Epidermal melanocyte (primary cell): ENCODE results near the gene RPL23.
A peak's percentile ranks its signal among the peaks of the same experiment; 100 is the strongest.

Source experiments
- DNase-seq: peaks from one replicate; pipeline ENCODE4 v3.0.0; 2011; ENCODE audit warnings: low spot score; ENCODE audit not compliant: insufficient read length

Gene RPL23

DNA sequence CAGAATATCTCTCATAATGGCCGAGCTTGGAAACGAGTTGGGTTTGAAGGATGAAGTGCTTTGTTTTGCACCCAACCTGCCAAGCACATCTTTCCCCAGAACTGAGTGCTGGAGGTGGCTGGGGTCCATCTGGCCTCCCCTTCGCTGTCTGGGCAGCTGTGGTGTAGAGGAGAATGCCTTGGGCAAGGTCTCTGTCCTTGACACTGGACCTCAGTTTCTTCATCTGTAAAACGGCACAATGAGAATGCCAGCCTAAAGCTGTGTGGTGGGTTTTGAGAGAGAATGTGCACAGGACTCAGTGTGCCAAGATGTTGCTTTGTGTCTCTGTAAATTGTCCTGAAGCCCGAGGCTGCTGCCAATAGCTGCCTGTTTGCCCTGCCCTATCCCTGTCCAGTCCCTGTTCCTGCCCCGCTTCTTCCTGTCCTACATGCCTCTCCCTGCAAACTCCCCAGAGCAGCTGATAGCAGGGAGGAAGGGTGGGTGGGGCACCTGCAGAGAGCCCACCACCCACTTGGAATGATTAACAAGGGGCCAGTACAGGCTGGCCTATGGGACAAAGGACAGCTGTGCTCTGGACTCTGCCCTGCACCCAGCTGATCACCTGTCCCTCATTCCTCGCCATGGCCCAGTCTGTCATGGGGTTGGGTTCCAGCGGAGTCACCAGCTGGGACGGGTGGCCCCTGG lies 31.7 kb upstream of the RPL23 start:
- no peak for DNase-seq

DNA sequence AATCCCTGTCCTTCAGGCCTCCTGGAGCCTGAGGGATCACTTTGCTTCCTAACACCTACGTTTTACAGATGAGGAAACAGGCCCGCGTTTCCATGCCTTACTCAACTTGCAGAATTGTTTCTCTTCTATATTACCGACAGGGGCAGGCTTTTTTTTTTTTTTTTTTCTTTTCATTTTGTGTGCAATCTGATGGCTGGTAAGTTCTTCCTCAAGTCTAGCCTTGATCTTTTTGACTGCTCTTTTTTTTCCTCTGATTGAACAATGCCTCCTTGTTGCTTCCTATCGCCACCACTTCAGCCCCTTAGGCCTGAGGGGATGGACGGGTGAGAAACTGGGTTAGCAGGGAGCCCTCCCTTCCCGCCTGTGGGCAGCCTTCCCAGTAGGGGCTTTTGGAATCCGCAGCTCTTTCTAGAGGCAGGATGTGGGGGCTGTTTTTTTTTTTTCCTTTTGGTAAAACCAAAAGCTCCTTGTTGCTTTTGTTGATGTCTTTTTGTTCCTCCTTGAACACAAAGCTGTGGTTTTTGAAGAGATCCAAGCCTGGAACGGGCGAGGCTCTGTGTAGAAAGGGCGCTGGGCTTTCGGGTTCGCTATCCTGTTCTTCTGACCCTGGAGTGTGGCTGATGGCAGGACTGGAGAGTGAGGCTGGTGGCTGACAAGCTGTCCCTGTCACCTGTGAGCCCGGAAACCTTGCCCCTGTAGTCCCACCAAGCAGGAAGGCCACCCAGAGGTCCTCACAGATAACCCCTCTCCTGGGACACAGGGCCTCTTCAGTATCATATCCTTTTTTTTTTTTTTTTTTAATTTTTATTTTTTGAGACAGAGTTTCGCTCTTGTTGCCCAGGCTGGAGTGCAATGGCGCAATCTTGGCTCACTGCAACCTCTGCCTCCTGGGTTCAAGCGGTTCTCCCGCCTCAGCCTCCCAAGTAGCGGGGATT lies 30.3 kb upstream of the RPL23 start:
- peak; percentile 67 for DNase-seq

GRCh38 chr17:38882870-38883269 lies 29.3 kb upstream of the RPL23 start:
- DNase-seq: no peak

DNA sequence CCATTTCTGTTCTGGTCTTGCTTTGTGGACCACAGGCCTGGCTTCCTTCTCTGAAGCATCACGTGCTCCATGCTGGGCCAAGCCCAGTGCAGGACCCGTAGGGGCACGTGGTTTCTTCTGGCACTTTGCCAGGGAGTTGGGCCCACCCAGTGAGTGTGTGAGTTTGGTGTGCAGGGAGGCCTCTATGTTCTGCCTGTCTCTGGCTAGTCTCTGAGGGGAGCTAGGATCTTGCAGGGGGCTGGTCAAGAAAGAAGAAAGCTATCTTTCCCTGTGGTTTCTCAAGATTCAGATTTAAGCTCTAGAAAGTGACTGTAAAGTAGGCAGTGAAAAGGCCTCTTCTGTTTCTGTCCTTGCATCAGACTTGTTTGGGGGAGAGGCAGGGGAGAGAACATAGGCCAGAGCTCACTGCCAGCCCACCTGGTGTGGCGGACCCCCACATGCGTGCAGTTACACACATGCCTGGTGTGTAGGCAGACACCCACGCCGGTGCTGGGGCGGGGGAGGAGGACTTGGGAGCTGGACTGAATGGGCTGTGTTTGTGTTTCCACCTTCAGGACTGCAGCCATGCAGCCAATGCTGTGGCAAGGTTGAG lies 28.2 kb upstream of the RPL23 start:
- DNase-seq: peak; percentile 79

DNA sequence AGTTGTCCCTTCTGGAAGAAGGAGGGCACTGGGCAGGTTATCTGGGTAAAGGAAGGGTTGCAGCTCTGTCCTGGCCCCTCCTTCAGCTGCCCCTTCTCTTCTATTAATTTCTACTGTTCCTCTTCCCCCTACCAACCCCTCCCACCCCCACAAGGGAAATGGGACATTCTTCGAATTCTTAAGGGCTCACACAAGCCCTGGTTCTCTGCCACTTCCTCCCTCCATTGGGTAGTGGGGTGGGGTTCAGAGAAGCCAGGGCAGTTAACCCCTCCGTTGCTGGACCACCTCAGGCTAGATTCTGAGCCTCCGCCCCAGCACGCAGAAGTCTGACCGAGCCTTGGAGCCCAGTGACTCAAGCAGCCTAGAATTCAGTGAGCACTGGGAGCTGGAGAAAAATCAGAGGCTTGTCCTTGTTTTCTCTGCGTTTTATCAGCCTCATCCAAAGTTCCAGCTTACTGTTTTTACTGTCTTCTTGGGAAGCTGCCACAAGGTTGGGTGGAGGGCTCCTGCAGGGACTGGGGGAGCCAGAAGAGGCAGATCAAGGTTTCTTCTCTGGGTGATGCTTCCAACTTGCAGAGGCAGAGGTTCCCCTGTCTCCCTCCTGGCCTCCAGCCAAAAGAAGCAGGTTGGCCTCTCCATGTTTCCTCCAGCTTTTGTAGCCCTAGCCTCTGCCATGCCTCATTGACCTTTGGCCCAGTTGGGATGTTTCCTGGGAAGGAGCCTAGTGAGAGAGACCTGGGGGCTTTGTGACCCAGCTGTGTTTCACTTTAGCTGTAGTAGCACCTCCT lies 26.6 kb upstream of the RPL23 start:
- peak; percentile 79 for DNase-seq

DNA sequence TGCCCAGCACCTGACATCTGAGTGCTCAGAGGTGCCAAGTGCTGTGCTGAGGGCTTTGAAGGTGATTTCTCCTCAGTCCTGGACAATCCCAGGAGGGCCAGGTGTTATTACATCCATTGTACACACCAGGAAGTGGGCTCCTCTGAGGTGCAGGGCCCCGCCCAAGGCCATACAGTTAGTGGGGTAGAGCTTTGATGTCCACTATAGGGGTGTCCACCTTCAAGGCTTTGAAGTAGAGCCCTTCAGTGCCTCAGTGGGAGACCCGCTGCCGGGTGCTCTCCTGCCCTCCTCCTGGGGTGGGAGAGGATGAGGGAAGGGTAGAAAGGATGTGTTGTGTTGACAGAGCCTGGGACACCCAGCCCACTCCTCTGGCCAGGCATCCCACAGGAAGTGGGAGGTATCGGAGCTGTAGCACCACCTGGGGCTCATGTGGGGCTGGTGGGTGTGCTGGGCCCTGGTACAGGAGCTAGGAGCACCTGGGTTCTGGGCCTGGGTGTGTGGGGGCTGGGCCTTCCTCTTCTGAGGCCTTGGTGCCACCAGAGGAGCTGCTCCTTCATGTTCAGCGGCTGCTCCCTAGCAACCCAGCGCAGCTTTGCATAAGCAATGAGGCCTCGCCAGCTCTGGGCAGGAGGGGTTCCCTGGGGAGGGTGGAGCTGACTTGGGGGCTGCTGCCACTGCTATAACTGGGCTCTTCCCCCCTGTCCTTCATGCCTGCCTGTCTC lies 23.8 kb upstream of the RPL23 start:
- DNase-seq: no peak

GRCh38 chr17:38875477-38876075 lies 22.1 kb upstream of the RPL23 start:
- peak; percentile 16 for DNase-seq

- DNase-seq: peak; percentile 18
Observed at GRCh38 chr17:38874505-38875400, 21.2 kb upstream of the RPL23 start.

- DNase-seq: no peak
Observed at GRCh38 chr17:38873640-38874380, 20.3 kb upstream of the RPL23 start.

GRCh38 chr17:38872671-38873385 lies 19.3 kb upstream of the RPL23 start:
- DNase-seq: peak; percentile 3

GRCh38 chr17:38872027-38872511 lies 18.5 kb upstream of the RPL23 start:
- DNase-seq: no peak

GRCh38 chr17:38871247-38872015 lies 17.9 kb upstream of the RPL23 start:
- DNase-seq: peak; percentile 17

- DNase-seq: peak; percentile 27
Observed at GRCh38 chr17:38870259-38871165, 17.0 kb upstream of the RPL23 start.

- peak; percentile 85 for DNase-seq
Observed at GRCh38 chr17:38869526-38870258, 16.2 kb upstream of the RPL23 start, which contains the start of gene LASP1. Gene LASP1, plus strand, starts transcription at chr17:38870058. Its CDS starts 132 bp downstream, at chr17:38870190.
